GM21360 (cell line): Measurements from ENCODE around the gene TAF3.
A peak's percentile ranks its signal among the peaks of the same experiment; 100 is the strongest.

Experiments used
- ATAC-seq: cut with Tn5 transposase; IDR thresholded peaks from one replicate; pipeline ENCODE4 v1.9.1; 2021; ENCODE audit warnings: mild to moderate bottlenecking, moderate library complexity; ENCODE audit not compliant: unreplicated experiment

TAF3 gene

GRCh38 chr10:8043569-8044306 lies 225.4 kb downstream of the TAF3 start:
- ATAC-seq = no peak

GRCh38 chr10:8044331-8044907 lies 226.1 kb downstream of the TAF3 start:
- no peak for ATAC-seq

GRCh38 chr10:8044908-8045725 lies 226.8 kb downstream of the TAF3 start:
- ATAC-seq = no peak

- no peak for ATAC-seq
Measured at GRCh38 chr10:8045726-8046494, 227.6 kb downstream of the TAF3 start.

- no peak for ATAC-seq
Measured at GRCh38 chr10:8047452-8048280, 229.4 kb downstream of the TAF3 start.

- no peak for ATAC-seq
Measured at GRCh38 chr10:8048281-8049008, 230.1 kb downstream of the TAF3 start.

GRCh38 chr10:8049045-8049864 lies 230.9 kb downstream of the TAF3 start:
- no peak for ATAC-seq

GRCh38 chr10:8049865-8050555 lies 231.7 kb downstream of the TAF3 start:
- no peak for ATAC-seq

GRCh38 chr10:8050556-8051108 lies 232.3 kb downstream of the TAF3 start:
- no peak for ATAC-seq

GRCh38 chr10:8051109-8051821 lies 233.0 kb downstream of the TAF3 start:
- ATAC-seq = no peak

GRCh38 chr10:8051851-8052257 lies 233.5 kb downstream of the TAF3 start:
- ATAC-seq = no peak

- ATAC-seq = no peak
Measured at GRCh38 chr10:8052341-8052955, 234.1 kb downstream of the TAF3 start.

- no peak for ATAC-seq
Measured at GRCh38 chr10:8052956-8053445, 234.7 kb downstream of the TAF3 start.

- ATAC-seq = peak; percentile 60
Measured at GRCh38 chr10:8053446-8054243, 235.3 kb downstream of the TAF3 start.

- ATAC-seq = peak; percentile 2
Measured at GRCh38 chr10:8054244-8054493, 235.9 kb downstream of the TAF3 start.
